Measurements from ENCODE around the gene PRDM16.

GRCh38 chr1:3197781-3198316 is 128.8 kb downstream of the PRDM16 start:
- TF ChIP-seq, protein P1, sequence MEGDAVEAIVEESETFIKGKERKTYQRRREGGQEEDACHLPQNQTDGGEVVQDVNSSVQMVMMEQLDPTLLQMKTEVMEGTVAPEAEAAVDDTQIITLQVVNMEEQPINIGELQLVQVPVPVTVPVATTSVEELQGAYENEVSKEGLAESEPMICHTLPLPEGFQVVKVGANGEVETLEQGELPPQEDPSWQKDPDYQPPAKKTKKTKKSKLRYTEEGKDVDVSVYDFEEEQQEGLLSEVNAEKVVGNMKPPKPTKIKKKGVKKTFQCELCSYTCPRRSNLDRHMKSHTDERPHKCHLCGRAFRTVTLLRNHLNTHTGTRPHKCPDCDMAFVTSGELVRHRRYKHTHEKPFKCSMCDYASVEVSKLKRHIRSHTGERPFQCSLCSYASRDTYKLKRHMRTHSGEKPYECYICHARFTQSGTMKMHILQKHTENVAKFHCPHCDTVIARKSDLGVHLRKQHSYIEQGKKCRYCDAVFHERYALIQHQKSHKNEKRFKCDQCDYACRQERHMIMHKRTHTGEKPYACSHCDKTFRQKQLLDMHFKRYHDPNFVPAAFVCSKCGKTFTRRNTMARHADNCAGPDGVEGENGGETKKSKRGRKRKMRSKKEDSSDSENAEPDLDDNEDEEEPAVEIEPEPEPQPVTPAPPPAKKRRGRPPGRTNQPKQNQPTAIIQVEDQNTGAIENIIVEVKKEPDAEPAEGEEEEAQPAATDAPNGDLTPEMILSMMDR (conservative IDR thresholded peaks at IDR 0.05; ENCODE audit: low read depth, low read length), result no peak
- TF ChIP-seq CEBPB (IDR thresholded peaks at IDR 0.05; ENCODE audit: low read depth, low read length), result no peak
- no peak for TF ChIP-seq RCOR1 (IDR thresholded peaks at IDR 0.05; ENCODE audit: insufficient replicate concordance, low read length)
- TF ChIP-seq MXI1 (IDR thresholded peaks at IDR 0.05; ENCODE audit: borderline replicate concordance, low read depth, low read length), result no peak
